IMR-90 (cell line): ENCODE data around the gene TMTC2. TPM values are rescaled to one million over a fixed set of nuclear protein-coding genes. Genes with fewer than 3 reads are reported as not detected.

Experiments used
- ATAC-seq: fragments of 200-7000 bp; cut with Tn5 transposase; 2 replicates; pipeline ENCODE4 v1.9.1; 2020; ENCODE audit warnings: low read depth, mild to moderate bottlenecking, moderate library complexity
- BruUV-seq: library from RNA; stranded (reverse); fragments of 400-500 nt; replicated peaks from 2 replicates; lab custom pipeline; 2021; lab: Mats Ljungman, UMichigan
- CTCF ChIA-PET: fragments of 300-600 bp; formaldehyde crosslinking; extraction: SDS; loops from one replicate; lab custom pipeline; 2021; ENCODE audit warnings: antibody characterized with exemption; lab: Yijun Ruan, JAX
- POLR2A ChIA-PET: fragments of 300-600 bp; sonication (Branson Sonifier 250); formaldehyde crosslinking; loops from one replicate; lab custom pipeline; 2022; ENCODE audit warnings: antibody characterized with exemption; ENCODE audit not compliant: unreplicated experiment; lab: Charles Lee
- DNase-seq: peaks from one replicate; pipeline ENCODE4 v3.0.0; 2013
- H2AFZ ChIP-seq: replicated peaks from 2 replicates; pipeline ENCODE3; 2013; ENCODE audit warnings: low read length, mild to moderate bottlenecking; ENCODE audit not compliant: poor library complexity
- H2AK5ac ChIP-seq: 2 replicates; pipeline ENCODE4 v1.6.1; 2013; ENCODE audit warnings: low read depth, low read length, inconsistent platforms
- H2AK9ac ChIP-seq: replicated peaks from 2 replicates; pipeline ENCODE3; 2013; ENCODE audit warnings: mild to moderate bottlenecking, low read depth, low read length, moderate library complexity; ENCODE audit not compliant: poor library complexity
- H2BK120ac ChIP-seq: 2 replicates; pipeline ENCODE4 v1.6.1; 2013; ENCODE audit warnings: low read depth, low read length, inconsistent platforms
- H2BK15ac ChIP-seq: 3 replicates; pipeline ENCODE4 v1.6.1; 2013; ENCODE audit warnings: low read depth, low read length, inconsistent platforms
- H2BK20ac ChIP-seq: 2 replicates; pipeline ENCODE4 v1.6.1; 2013; ENCODE audit warnings: low read depth, mild to moderate bottlenecking, inconsistent platforms, low read length, moderate library complexity
- H2BK5ac ChIP-seq: 2 replicates; pipeline ENCODE4 v1.6.1; 2013; ENCODE audit warnings: mild to moderate bottlenecking, low read depth, low read length, inconsistent platforms; ENCODE audit not compliant: poor library complexity, severe bottlenecking
- H3K14ac ChIP-seq: replicated peaks from 2 replicates; pipeline ENCODE4 v1.6.1; 2013; ENCODE audit warnings: low read depth, low read length, inconsistent platforms
- H3K18ac ChIP-seq: 2 replicates; pipeline ENCODE4 v1.6.1; 2013; ENCODE audit warnings: low read depth, low read length, control low read depth
- H3K23ac ChIP-seq: 2 replicates; pipeline ENCODE4 v1.6.1; 2013; ENCODE audit warnings: low read depth, low read length, inconsistent platforms
- H3K27ac ChIP-seq: 2 replicates; pipeline ENCODE4 v1.5.1; 2013; ENCODE audit warnings: mild to moderate bottlenecking, control low read depth, low read length; ENCODE audit not compliant: insufficient read depth
- H3K27me3 ChIP-seq: 2 replicates; pipeline ENCODE4 v1.6.1; 2013; ENCODE audit warnings: low read length; ENCODE audit not compliant: control insufficient read depth, insufficient read depth
- H3K36me3 ChIP-seq: 2 replicates; pipeline ENCODE4 v1.6.1; 2013; ENCODE audit warnings: low read length, mixed read lengths; ENCODE audit not compliant: control insufficient read depth, insufficient read depth
- H3K4ac ChIP-seq: 2 replicates; pipeline ENCODE4 v1.6.1; 2013; ENCODE audit warnings: low read depth, low read length, inconsistent platforms
- H3K4me1 ChIP-seq: 2 replicates; pipeline ENCODE4 v1.6.1; 2013; ENCODE audit warnings: low read length, mixed read lengths; ENCODE audit not compliant: control insufficient read depth, insufficient read depth
- H3K4me2 ChIP-seq: 2 replicates; pipeline ENCODE4 v1.6.1; 2013; ENCODE audit warnings: low read depth, mild to moderate bottlenecking, control low read depth, low read length, moderate library complexity
- H3K4me3 ChIP-seq: 2 replicates; pipeline ENCODE4 v1.5.1; 2013; ENCODE audit warnings: low read depth, mild to moderate bottlenecking, control low read depth, low read length, moderate library complexity; ENCODE audit not compliant: insufficient read depth
- H3K56ac ChIP-seq: 2 replicates; pipeline ENCODE4 v1.6.1; 2013; ENCODE audit warnings: low read length, inconsistent platforms; ENCODE audit not compliant: insufficient read depth; ENCODE audit errors: extremely low read depth
- H3K79me1 ChIP-seq, 2 experiments: 2 replicates each; pipeline ENCODE4 v1.6.1; 2013; ENCODE audit warnings: low read length in 2 of 2, inconsistent platforms in 1 of 2, low read depth in 1 of 2
- H3K9ac ChIP-seq: 2 replicates; pipeline ENCODE4 v1.6.1; 2013; ENCODE audit warnings: low read depth, low read length, control low read depth
- H3K9me1 ChIP-seq: 2 replicates; pipeline ENCODE4 v1.6.1; 2013; ENCODE audit warnings: low read length, inconsistent platforms; ENCODE audit not compliant: insufficient read depth
- H3K9me3 ChIP-seq: 2 replicates; pipeline ENCODE4 v1.6.1; 2013; ENCODE audit warnings: low read length; ENCODE audit not compliant: control insufficient read depth, insufficient read depth
- H4K20me1 ChIP-seq: 2 replicates; pipeline ENCODE4 v1.6.1; 2013; ENCODE audit warnings: low read length, inconsistent platforms; ENCODE audit not compliant: insufficient read depth
- H4K5ac ChIP-seq: 2 replicates; pipeline ENCODE4 v1.6.1; 2013; ENCODE audit warnings: mild to moderate bottlenecking, low read depth, low read length, control low read depth
- H4K8ac ChIP-seq, 2 experiments: 2 replicates each; pipeline ENCODE4 v1.6.1; 2013; ENCODE audit warnings: low read depth in 2 of 2, low read length in 2 of 2, control low read depth in 1 of 2, inconsistent platforms in 1 of 2
- H4K91ac ChIP-seq: 2 replicates; pipeline ENCODE4 v1.6.1; 2013; ENCODE audit warnings: low read depth, low read length, inconsistent platforms; ENCODE audit not compliant: insufficient read depth
- BHLHE40 ChIP-seq: fragments of 150-350 bp; IDR thresholded peaks from 2 replicates; pipeline ENCODE4 v1.6.1; 2016; ENCODE audit warnings: mild to moderate bottlenecking, low read depth, low read length
- CHD1 ChIP-seq: IDR thresholded peaks from 2 replicates; pipeline ENCODE4 v1.6.1; 2012; ENCODE audit warnings: low read depth, low read length, improper control_type of control experiment
- MAZ ChIP-seq: IDR thresholded peaks from 2 replicates; pipeline ENCODE4 v1.6.1; 2012; ENCODE audit warnings: low read depth, mild to moderate bottlenecking, low read length, improper control_type of control experiment, moderate library complexity, borderline replicate concordance
- MXI1 ChIP-seq: IDR thresholded peaks from 2 replicates; pipeline ENCODE4 v1.6.1; 2012; ENCODE audit warnings: low read depth, mild to moderate bottlenecking, low read length, moderate library complexity, borderline replicate concordance
- dilution Hi-C: fragments of 300-500 bp; cut with HindIII; formaldehyde crosslinking; loops from one replicate; pipeline ENCODE4 v1.14.3; 2018; ENCODE audit warnings: low sequenced_read_pairs; ENCODE audit not compliant: unreplicated experiment
- in situ Hi-C: fragments of 300-500 bp; cut with MboI; formaldehyde crosslinking; loops from 3 replicates; pipeline ENCODE4 v1.14.3; 2019; ENCODE audit warnings: low sequenced_read_pairs, inconsistent platforms, mixed read lengths
- intact Hi-C: fragments of 100-400 bp; cut with micrococcal nuclease; formaldehyde crosslinking; loops from 2 replicates; pipeline ENCODE4 v1.10.0; 2022
- polyA plus RNA-seq, 3 experiments: library from polyadenylated mRNA; depleted of rRNA; stranded (reverse); fragments of >200 nt; gene quantifications; 2 replicates each; pipeline ENCODE4 v1.2.3, GENCODE V29; 2012; ENCODE audit warnings: low replicate concordance in 1 of 3
- total RNA-seq: library from RNA; depleted of rRNA; stranded (reverse); fragments of >200 nt; gene quantifications from 2 replicates; pipeline ENCODE4 v1.2.3, GENCODE V29; 2012

The TMTC2 gene
- total and polyA plus RNA-seq, 2 of the 4 experiments (the other 2 are of a cell fraction): 0.56 to 1.4 TPM

DNA sequence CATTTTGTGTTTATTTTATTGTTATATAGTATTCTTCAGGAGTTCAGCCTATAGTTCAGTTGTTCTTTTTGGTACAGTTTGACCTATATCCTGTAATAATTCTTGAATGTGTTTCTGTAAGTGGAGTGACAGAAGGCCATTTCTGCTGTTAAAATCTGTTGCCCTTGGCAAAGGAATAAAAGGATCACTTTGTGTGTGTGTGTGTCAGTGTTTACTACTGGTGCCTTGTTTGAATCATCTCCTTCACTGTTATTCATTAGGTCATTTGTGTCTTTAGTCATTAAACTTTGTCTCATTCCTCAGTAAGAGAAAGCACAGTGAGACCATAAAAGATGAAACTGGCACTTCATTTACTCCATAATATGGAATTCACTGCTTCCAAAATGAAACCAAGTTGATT lies 130.7 kb downstream of the TMTC2 start:
- no peak for ATAC-seq
- intact Hi-C loops: no loop called here
- dilution Hi-C loops: no loop called here

More for the DNA sequence above, 130.7 kb downstream of the TMTC2 start:
- Histone ChIP-seq H2BK15ac (no peak overlapping the region), H4K5ac (no peak overlapping the region), H3K79me1 (no peaks in the 10 kb centered on the region), H3K9ac (no peak overlapping the region), H3K14ac (no peak overlapping the region), H2BK5ac (no peak overlapping the region), H3K4me1 (no peaks in the 10 kb centered on the region), H2BK120ac (no peak overlapping the region), H2BK20ac (no peak overlapping the region), H3K4me2 (no peak overlapping the region), H4K20me1 (no peaks in the 10 kb centered on the region), H3K4me3 (no peak overlapping the region), H3K4ac (no peak overlapping the region), H3K56ac (no peak overlapping the region), H3K23ac (no peak overlapping the region), H3K9me3 (no peaks in the 10 kb centered on the region), H3K36me3 (no peaks in the 10 kb centered on the region), H2AK5ac (no peak overlapping the region), H3K9me1 (no peaks in the 10 kb centered on the region), H2AK9ac (no peak overlapping the region), H2AFZ (no peak overlapping the region), H4K8ac (no peak overlapping the region), H3K27me3 (no peaks in the 10 kb centered on the region), H3K27ac (no peak overlapping the region), H3K18ac (no peak overlapping the region), H4K91ac (no peak overlapping the region)
- in situ Hi-C loops: no loop called here
- TF ChIP-seq BHLHE40 (no peak), CHD1 (no peak), MAZ (no peak), MXI1 (no peak)
- DNase-seq: no peak
- BruUV-seq: no TSS peak
- POLR2A ChIA-PET: no interaction called here
- CTCF ChIA-PET: interaction anchor here (0.6 kb wide), 1 partner anchor 177 kb away, joined by 3 read pairs; no protein-coding TSS in a partner anchor
